ENCODE results near the gene VRK2.

GRCh38 chr2:58025150-58025933 lies 21.3 kb upstream of the VRK2 start:
- TF ChIP-seq, protein P1, sequence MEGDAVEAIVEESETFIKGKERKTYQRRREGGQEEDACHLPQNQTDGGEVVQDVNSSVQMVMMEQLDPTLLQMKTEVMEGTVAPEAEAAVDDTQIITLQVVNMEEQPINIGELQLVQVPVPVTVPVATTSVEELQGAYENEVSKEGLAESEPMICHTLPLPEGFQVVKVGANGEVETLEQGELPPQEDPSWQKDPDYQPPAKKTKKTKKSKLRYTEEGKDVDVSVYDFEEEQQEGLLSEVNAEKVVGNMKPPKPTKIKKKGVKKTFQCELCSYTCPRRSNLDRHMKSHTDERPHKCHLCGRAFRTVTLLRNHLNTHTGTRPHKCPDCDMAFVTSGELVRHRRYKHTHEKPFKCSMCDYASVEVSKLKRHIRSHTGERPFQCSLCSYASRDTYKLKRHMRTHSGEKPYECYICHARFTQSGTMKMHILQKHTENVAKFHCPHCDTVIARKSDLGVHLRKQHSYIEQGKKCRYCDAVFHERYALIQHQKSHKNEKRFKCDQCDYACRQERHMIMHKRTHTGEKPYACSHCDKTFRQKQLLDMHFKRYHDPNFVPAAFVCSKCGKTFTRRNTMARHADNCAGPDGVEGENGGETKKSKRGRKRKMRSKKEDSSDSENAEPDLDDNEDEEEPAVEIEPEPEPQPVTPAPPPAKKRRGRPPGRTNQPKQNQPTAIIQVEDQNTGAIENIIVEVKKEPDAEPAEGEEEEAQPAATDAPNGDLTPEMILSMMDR (IDR thresholded peaks at IDR 0.05 in 8 of 11, conservative IDR thresholded peaks at IDR 0.05 in 3 of 11) = no peak
- no peak for TF ChIP-seq POLR2A (IDR thresholded peaks at IDR 0.05)

All from spleen (tissue), 7 donors.